H1 (cell line): ENCODE measurements around the gene SHISA6. TPM values are rescaled to one million over a fixed set of nuclear protein-coding genes. Genes with fewer than 3 reads are reported as not detected.

Source experiments
- CTCF ChIA-PET: fragments of 300-600 bp; sonication (Branson Sonifier 250); formaldehyde crosslinking; loops from one replicate; lab custom pipeline; 2021; ENCODE audit not compliant: partially characterized antibody; lab: Charles Lee
- POLR2A ChIA-PET: fragments of 300-600 bp; sonication (Branson Sonifier 250); formaldehyde crosslinking; loops from one replicate; lab custom pipeline; 2021; ENCODE audit warnings: inconsistent platforms; ENCODE audit not compliant: partially characterized antibody; lab: Charles Lee
- DNase-seq, 2 experiments: peaks; one replicate each; pipeline versions ENCODE4 v3.0.0 to v3.0.0-alpha.2; 2010 to 2022; ENCODE audit warnings: low spot score in 2 of 2, low read depth in 1 of 2, mixed read lengths in 1 of 2
- FAIRE-seq: peaks from 2 replicates; lab custom pipeline; 2011; peaks lifted over from hg19 to GRCh38; lab: Jason Lieb, UNC
- H2AFZ ChIP-seq: 2 replicates; pipeline ENCODE4 v1.8.1; 2012; ENCODE audit warnings: low read length, inconsistent platforms
- H2AK5ac ChIP-seq: 2 replicates; pipeline ENCODE4 v1.6.1; 2013; ENCODE audit warnings: low read depth, low read length
- H2BK120ac ChIP-seq: replicated peaks from 2 replicates; pipeline ENCODE3; 2013; ENCODE audit warnings: low read depth, low read length, inconsistent platforms
- H2BK12ac ChIP-seq: 2 replicates; pipeline ENCODE4 v1.6.1; 2013; ENCODE audit warnings: low read depth, low read length
- H2BK15ac ChIP-seq: 2 replicates; pipeline ENCODE4 v1.6.1; 2013; ENCODE audit warnings: low read length
- H2BK20ac ChIP-seq: 2 replicates; pipeline ENCODE4 v1.6.1; 2013; ENCODE audit warnings: low read length
- H2BK5ac ChIP-seq: 2 replicates; pipeline ENCODE4 v1.6.1; 2013; ENCODE audit warnings: low read depth, low read length
- H3K14ac ChIP-seq: 2 replicates; pipeline ENCODE4 v1.6.1; 2013; ENCODE audit warnings: inconsistent platforms; ENCODE audit not compliant: insufficient read length
- H3K18ac ChIP-seq: 2 replicates; pipeline ENCODE4 v1.6.1; 2013; ENCODE audit warnings: low read length; ENCODE audit errors: extremely low read depth
- H3K23ac ChIP-seq: 2 replicates; pipeline ENCODE4 v1.6.1; 2013; ENCODE audit warnings: inconsistent platforms; ENCODE audit not compliant: insufficient read length
- H3K23me2 ChIP-seq: 2 replicates; pipeline ENCODE4 v1.6.1; 2013; ENCODE audit warnings: low read depth, low read length
- H3K27ac ChIP-seq: 2 replicates; pipeline ENCODE4 v1.6.1; 2011; ENCODE audit warnings: low read depth, low read length, inconsistent platforms
- H3K27me3 ChIP-seq, 4 experiments: replicated peaks in 1 of 4; 1 replicate in 1 of 4; 2 replicates in 3 of 4; pipeline versions ENCODE4 v1.6.1 to v1.8.1; 2011 to 2013; ENCODE audit warnings: low read length in 3 of 4, mild to moderate bottlenecking in 3 of 4, inconsistent platforms in 2 of 4, mixed read lengths in 2 of 4, moderate library complexity in 1 of 4; ENCODE audit not compliant: control insufficient read depth in 3 of 4, insufficient read depth in 3 of 4; ENCODE audit errors: extremely low read depth in 1 of 4
- H3K36me3 ChIP-seq, 4 experiments: 2 replicates each; pipeline versions ENCODE4 v1.6.1 to v1.8.1; 2011 to 2013; ENCODE audit warnings: mild to moderate bottlenecking in 4 of 4, low read length in 3 of 4, moderate library complexity in 2 of 4, control low read depth in 1 of 4, inconsistent platforms in 1 of 4; ENCODE audit not compliant: insufficient read depth in 4 of 4, control insufficient read depth in 2 of 4
- H3K4ac ChIP-seq: replicated peaks from 2 replicates; pipeline ENCODE3; 2013; ENCODE audit warnings: low read length, low read depth, mixed read lengths, inconsistent platforms; ENCODE audit not compliant: insufficient read length
- H3K4me1 ChIP-seq, 4 experiments: replicated peaks in 1 of 4; 1 replicate in 1 of 4; 2 replicates in 3 of 4; pipeline versions ENCODE4 v1.6.1 to v1.8.1; 2011 to 2013; ENCODE audit warnings: low read length in 3 of 4, inconsistent platforms in 2 of 4, mixed read lengths in 1 of 4; ENCODE audit not compliant: insufficient read depth in 4 of 4, control insufficient read depth in 3 of 4
- H3K4me2 ChIP-seq, 2 experiments: 2 replicates each; pipeline versions ENCODE4 v1.6.1 to v1.8.1; 2011 to 2013; ENCODE audit warnings: low read depth in 2 of 2, low read length in 2 of 2, control low read depth in 1 of 2, inconsistent platforms in 1 of 2, mild to moderate bottlenecking in 1 of 2; ENCODE audit not compliant: insufficient read depth in 1 of 2
- H3K4me3 ChIP-seq, 4 experiments: fragments of 200-600, 300-600 bp in 1 of 4; sonication (generic), shearing (Covaris generic), sonication (Bioruptor Twin) in 1 of 4; 2 replicates each; pipeline versions ENCODE4 v1.5.1 to v1.8.1; 2011 to 2016; ENCODE audit warnings: low read length in 4 of 4, low read depth in 3 of 4, control low read depth in 2 of 4, inconsistent platforms in 2 of 4, mild to moderate bottlenecking in 2 of 4, mixed read lengths in 1 of 4, moderate library complexity in 1 of 4; ENCODE audit not compliant: insufficient read depth in 2 of 4; ENCODE audit errors: extremely low read depth in 1 of 4
- H3K56ac ChIP-seq: replicated peaks from 2 replicates; pipeline ENCODE3; 2013; ENCODE audit warnings: low read depth, mild to moderate bottlenecking, mixed read lengths, low read length, inconsistent platforms; ENCODE audit not compliant: insufficient read length
- H3K79me1 ChIP-seq: 2 replicates; pipeline ENCODE4 v1.6.1; 2013; ENCODE audit warnings: low read depth, low read length, control low read depth
- H3K79me2 ChIP-seq, 2 experiments: 2 replicates each; pipeline versions ENCODE4 v1.6.1 to v1.8.1; 2012 to 2013; ENCODE audit warnings: low read length in 2 of 2, mild to moderate bottlenecking in 2 of 2, inconsistent platforms in 1 of 2; ENCODE audit not compliant: insufficient read depth in 2 of 2, control insufficient read depth in 1 of 2
- H3K9ac ChIP-seq, 4 experiments: replicated peaks in 1 of 4; 1 replicate in 1 of 4; 2 replicates in 3 of 4; pipeline versions ENCODE4 v1.6.1 to v1.8.1; 2011 to 2013; ENCODE audit warnings: low read depth in 3 of 4, low read length in 3 of 4, control low read depth in 2 of 4, mild to moderate bottlenecking in 2 of 4, moderate library complexity in 2 of 4, inconsistent platforms in 1 of 4; ENCODE audit errors: extremely low read depth in 1 of 4
- H3K9me3 ChIP-seq, 2 experiments: 2 replicates each; pipeline versions ENCODE4 v1.6.1 to v1.8.1; 2012 to 2013; ENCODE audit warnings: mild to moderate bottlenecking in 2 of 2, moderate library complexity in 2 of 2, control low read depth in 1 of 2, inconsistent platforms in 1 of 2, low read depth in 1 of 2, low read length in 1 of 2, mixed read lengths in 1 of 2; ENCODE audit not compliant: insufficient read depth in 2 of 2
- H4K20me1 ChIP-seq, 2 experiments: replicated peaks in 1 of 2; 2 replicates each; pipeline versions ENCODE3 to v1.8.1; 2011 to 2013; ENCODE audit warnings: inconsistent platforms in 2 of 2, low read length in 2 of 2, mild to moderate bottlenecking in 1 of 2; ENCODE audit not compliant: insufficient read depth in 2 of 2, control insufficient read depth in 1 of 2
- H4K5ac ChIP-seq: 2 replicates; pipeline ENCODE4 v1.6.1; 2013; ENCODE audit warnings: low read length, low read depth, mixed read lengths, inconsistent platforms; ENCODE audit not compliant: insufficient read length
- H4K8ac ChIP-seq: 2 replicates; pipeline ENCODE4 v1.8.0; 2013; ENCODE audit warnings: mild to moderate bottlenecking, moderate library complexity, low read length, inconsistent platforms; ENCODE audit not compliant: insufficient read depth; ENCODE audit errors: extremely low read depth
- H4K91ac ChIP-seq: replicated peaks from 2 replicates; pipeline ENCODE3; 2013; ENCODE audit warnings: low read length, mixed read lengths, inconsistent platforms; ENCODE audit not compliant: insufficient read length
- FOSL1 ChIP-seq: IDR thresholded peaks from 2 replicates; pipeline ENCODE4 v1.6.1; 2011; ENCODE audit warnings: mild to moderate bottlenecking, low read depth, low read length, moderate library complexity; ENCODE audit not compliant: insufficient read depth
- ZNF274 ChIP-seq: IDR thresholded peaks from 2 replicates; pipeline ENCODE4 v1.7.0; 2012; ENCODE audit warnings: low read length, borderline replicate concordance; ENCODE audit errors: extremely low read depth
- WGBS, 2 experiments: shearing (Covaris generic) in 1 of 2; methylation state at CpG; one replicate each; pipeline versions ENCODE4 v1.1.6 to v1.1.7; 2013 to 2015; ENCODE audit warnings: low lambda C conversion rate in 2 of 2, mixed read lengths in 2 of 2, inconsistent platforms in 1 of 2, low coverage in 1 of 2, missing lambda C conversion rate in 1 of 2; ENCODE audit not compliant: insufficient replicate concordance in 2 of 2, insufficient coverage in 1 of 2, insufficient read length in 1 of 2; ENCODE audit errors: extremely low coverage in 1 of 2, missing lambda C conversion rate in 1 of 2; 5-methylcytosine and 5-hydroxymethylcytosine counted together
- polyA plus RNA-seq, 7 experiments: library from polyadenylated mRNA; depleted of rRNA in 3 of 7; stranded (reverse) in 5 of 7; unstranded in 2 of 7; fragments of >200 nt in 5 of 7; fragments of 200-250 nt in 2 of 7; gene quantifications; 1 replicate in 5 of 7; 2 replicates in 1 of 7; 4 replicates in 1 of 7; pipeline versions ENCODE4 v1.2.1 to v1.2.3, GENCODE V29; 2011 to 2013; ENCODE audit warnings: missing spikeins in 2 of 7, mixed read lengths in 2 of 7
- total RNA-seq: library from RNA; stranded (reverse); fragmentation: NEBNext Ultra II Directional; extraction: Animal tissue kit (Norgen Biotek cat#: 25700); gene quantifications from 2 replicates; pipeline ENCODE4 v1.2.1, GENCODE V29; 2021

SHISA6 gene
- total and polyA plus RNA-seq, 2 of the 8 experiments (the other 6 are each of a cell fraction or from before 2014, with no cell fraction given): 2.9 to 4.8 TPM

DNA sequence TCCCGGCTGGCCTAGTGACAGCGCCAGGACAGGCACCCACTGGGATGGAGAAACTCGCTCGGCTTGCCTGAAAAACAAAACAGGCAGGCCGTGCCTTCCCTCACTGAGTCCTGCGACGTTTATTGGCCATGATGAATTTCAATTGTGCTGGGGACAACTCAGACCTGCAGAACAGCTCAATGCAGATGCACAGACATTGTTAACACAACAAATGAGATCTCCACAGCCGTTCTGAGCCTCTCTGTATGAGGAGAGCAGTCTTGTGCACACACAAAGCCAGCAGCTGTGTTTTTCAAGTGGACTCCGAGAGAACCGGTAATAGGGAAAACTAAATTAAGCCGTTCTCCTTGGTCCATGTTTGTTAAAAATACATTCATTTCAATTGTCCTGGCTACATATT, 15.9 kb downstream of the SHISA6 start:
- no peak overlapping the region for H4K91ac ChIP-seq
- 0 out of 2 replicates have a peak overlapping the region, but pooled peaks have one; percentile 30 for H2AFZ ChIP-seq
- H2BK12ac ChIP-seq: no peak overlapping the region
- H3K27me3 ChIP-seq: no peaks in the 10 kb centered on the region; a peak in 1 of 7 replicates
- no peak overlapping the region for H4K8ac ChIP-seq
- no peak overlapping the region for H3K4ac ChIP-seq
- peaks cover 0 to 8% (median 3%) of the 10 kb centered on the region in 4 experiments; a peak in 4 of 7 replicates for H3K4me1 ChIP-seq
- H2AK5ac ChIP-seq: no peak overlapping the region
- no peaks in the 10 kb centered on the region for H4K20me1 ChIP-seq
- peaks cover 4% of the 10 kb centered on the region; the same call in 1 of the 2 replicates for H3K23me2 ChIP-seq
- no peak overlapping the region for H2BK15ac ChIP-seq
- H3K14ac ChIP-seq: no peak overlapping the region
- no peak overlapping the region for H2BK120ac ChIP-seq
- DNase-seq (no peak), FAIRE-seq (no peak)
- H3K36me3 ChIP-seq: no peaks in the 10 kb centered on the region
- no peak overlapping the region for H3K27ac ChIP-seq
- no peak overlapping the region for H2BK20ac ChIP-seq
- H3K23ac ChIP-seq: no peak overlapping the region
- no peaks in the 10 kb centered on the region for H3K79me1 ChIP-seq
- CTCF ChIA-PET: interaction anchor here (1.8 kb wide), 1 partner anchor 378 kb away, joined by 4 read pairs; no protein-coding TSS in a partner anchor
- no peaks in the 10 kb centered on the region for H3K79me2 ChIP-seq
- no peak overlapping the region for H3K56ac ChIP-seq
- peak overlapping the region; percentile 7 to 28; a peak in 3 of 4 replicates for H3K4me2 ChIP-seq
- POLR2A ChIA-PET: no interaction called here
- H3K9me3 ChIP-seq: no peaks in the 10 kb centered on the region
- H4K5ac ChIP-seq: no peak overlapping the region
- H3K4me3 ChIP-seq: no peak overlapping the region
- H3K9ac ChIP-seq: no peak overlapping the region
- H2BK5ac ChIP-seq: no peak overlapping the region
- no peak overlapping the region for H3K18ac ChIP-seq
- WGBS, 2 experiments: 51% methylated on average over 11 of the region's 11 CpGs; no CpG with 5 or more reads in 1 of the 2 experiments
- no peak for TF ChIP-seq ZNF274
- TF ChIP-seq FOSL1: no peak
